22Rv1 (cell line): ENCODE measurements around the gene DDX28.
A peak's percentile ranks its signal among the peaks of the same experiment; 100 is the strongest.

ENCODE experiments used
- H3K27ac ChIP-seq: fragments of 450-650 bp; 2 replicates; pipeline ENCODE4 v1.5.1; 2017
- ZFX ChIP-seq: fragments of 450-650 bp; IDR thresholded peaks from 2 replicates; pipeline ENCODE4 v1.6.1; 2017; ENCODE audit warnings: antibody characterized with exemption, borderline replicate concordance
- TF ChIP-seq, protein P1 (sequence below): fragments of 450-650 bp; IDR thresholded peaks from 2 replicates; pipeline ENCODE4 v1.5.1; 2017; ENCODE audit warnings: mild to moderate bottlenecking

The DDX28 gene

GRCh38 chr16:68059804-68060203 lies 36.8 kb upstream of the DDX28 start:
- no peak overlapping the region for H3K27ac ChIP-seq
- TF ChIP-seq, protein P1, sequence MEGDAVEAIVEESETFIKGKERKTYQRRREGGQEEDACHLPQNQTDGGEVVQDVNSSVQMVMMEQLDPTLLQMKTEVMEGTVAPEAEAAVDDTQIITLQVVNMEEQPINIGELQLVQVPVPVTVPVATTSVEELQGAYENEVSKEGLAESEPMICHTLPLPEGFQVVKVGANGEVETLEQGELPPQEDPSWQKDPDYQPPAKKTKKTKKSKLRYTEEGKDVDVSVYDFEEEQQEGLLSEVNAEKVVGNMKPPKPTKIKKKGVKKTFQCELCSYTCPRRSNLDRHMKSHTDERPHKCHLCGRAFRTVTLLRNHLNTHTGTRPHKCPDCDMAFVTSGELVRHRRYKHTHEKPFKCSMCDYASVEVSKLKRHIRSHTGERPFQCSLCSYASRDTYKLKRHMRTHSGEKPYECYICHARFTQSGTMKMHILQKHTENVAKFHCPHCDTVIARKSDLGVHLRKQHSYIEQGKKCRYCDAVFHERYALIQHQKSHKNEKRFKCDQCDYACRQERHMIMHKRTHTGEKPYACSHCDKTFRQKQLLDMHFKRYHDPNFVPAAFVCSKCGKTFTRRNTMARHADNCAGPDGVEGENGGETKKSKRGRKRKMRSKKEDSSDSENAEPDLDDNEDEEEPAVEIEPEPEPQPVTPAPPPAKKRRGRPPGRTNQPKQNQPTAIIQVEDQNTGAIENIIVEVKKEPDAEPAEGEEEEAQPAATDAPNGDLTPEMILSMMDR = no peak

DNA sequence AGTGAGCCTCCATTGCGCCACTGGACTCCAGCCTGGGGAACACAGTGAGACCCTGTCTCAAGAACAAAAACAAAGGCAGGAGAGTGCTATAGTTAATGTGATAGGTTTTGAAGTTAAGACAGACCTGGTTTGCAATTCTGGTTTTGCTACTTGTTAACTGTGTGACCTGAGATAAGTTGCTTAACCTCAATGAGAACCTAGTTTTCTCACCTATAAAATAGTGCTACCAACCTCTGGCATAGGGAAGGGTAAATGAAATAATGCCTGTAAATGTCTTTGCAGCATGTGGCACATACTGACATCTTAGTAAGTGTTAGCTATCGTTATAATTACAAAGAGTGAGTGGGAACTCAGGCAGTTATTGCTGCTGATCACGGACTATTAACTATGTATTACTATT lies 32.4 kb upstream of the DDX28 start:
- no peak overlapping the region for H3K27ac ChIP-seq
- TF ChIP-seq, protein P1 = no peak
- TF ChIP-seq ZFX = no peak

DNA sequence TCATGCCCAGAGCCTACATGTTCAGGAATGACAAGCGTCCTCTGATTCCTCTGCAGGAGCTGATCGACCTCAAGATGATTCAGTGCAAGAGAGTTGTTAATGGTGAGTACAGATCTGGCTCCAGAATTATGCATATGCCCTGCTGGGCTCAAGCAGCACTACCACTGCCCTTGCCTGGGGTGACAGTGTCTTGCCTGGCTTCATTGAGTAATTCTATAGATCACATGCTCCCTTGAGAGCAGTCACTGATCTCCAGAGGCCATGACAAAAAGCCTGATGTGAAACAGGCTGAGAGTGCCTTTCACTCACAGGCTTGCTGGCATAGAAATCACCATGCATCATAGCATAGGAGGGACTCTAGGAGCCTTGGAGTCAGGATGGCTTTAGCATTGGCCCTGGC lies 26.4 kb upstream of the DDX28 start:
- no peak overlapping the region for H3K27ac ChIP-seq
- TF ChIP-seq, protein P1 = no peak
- no peak for TF ChIP-seq ZFX

DNA sequence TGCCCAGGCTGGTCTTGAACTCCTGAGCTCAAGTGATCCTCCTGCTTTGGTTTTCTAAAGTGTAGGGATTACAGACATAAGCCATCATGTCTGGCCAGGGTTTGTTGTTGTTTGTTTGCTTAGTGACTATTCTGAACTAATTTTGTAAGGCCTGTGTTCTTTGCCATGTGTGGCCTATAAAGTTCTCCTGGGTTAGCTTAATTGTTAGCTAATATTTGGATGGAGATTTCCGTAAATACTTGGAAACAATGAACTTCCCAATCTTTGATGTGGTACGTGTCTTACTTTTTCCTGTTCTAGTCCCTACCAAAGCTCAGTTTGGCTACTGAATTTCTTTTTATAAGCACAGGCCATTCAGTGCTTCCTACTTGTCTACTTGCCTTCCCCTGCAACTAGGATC lies 25.0 kb upstream of the DDX28 start:
- H3K27ac ChIP-seq = peak overlapping the region; percentile 25; the same call in 1 of the 2 replicates
- TF ChIP-seq, protein P1 = no peak
- TF ChIP-seq ZFX = no peak

GRCh38 chr16:68046106-68046505 lies 23.1 kb upstream of the DDX28 start:
- H3K27ac ChIP-seq = no peak overlapping the region
- TF ChIP-seq, protein P1 = no peak
- no peak for TF ChIP-seq ZFX

DNA sequence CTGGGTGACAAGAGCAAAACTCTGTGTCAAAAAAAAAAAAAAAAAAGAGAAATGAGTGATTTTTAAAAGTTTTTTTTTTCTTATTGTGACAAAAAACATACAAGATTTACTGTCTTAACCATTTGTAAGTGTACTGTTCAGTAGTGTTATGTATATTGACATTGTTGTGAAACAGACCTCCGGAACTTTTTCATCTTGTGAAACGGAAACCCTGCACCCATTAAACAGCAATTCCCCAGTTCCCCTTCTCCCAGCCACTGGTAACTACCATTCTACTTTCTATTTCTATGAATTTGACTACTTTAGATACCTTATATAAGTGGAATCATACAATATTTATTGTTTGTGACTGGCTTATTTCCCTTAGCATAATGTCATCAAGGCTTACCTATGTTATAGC lies 18.8 kb upstream of the DDX28 start:
- H3K27ac ChIP-seq = no peak overlapping the region
- TF ChIP-seq, protein P1 = no peak
- no peak for TF ChIP-seq ZFX

- no peak overlapping the region for H3K27ac ChIP-seq
- no peak for TF ChIP-seq ZFX
- TF ChIP-seq, protein P1 = peak; percentile 94
These were observed 17.7 kb upstream of the DDX28 start for GRCh38 chr16:68040506-68041288.
